PC-9 (cell line): ENCODE results near the gene MYL12A. TPM values are rescaled to one million over a fixed set of nuclear protein-coding genes. Genes with fewer than 3 reads are reported as not detected.

Experiments
- BruUV-seq: library from RNA; stranded (reverse); fragments of 400-500 nt; replicated peaks from 2 replicates; lab custom pipeline; 2021; lab: Mats Ljungman, UMichigan
- CTCF ChIA-PET: fragments of 300-600 bp; sonication (Branson Sonifier 250); formaldehyde crosslinking; loops from one replicate; lab custom pipeline; 2022; ENCODE audit warnings: antibody characterized with exemption; lab: Charles Lee
- POLR2A ChIA-PET: fragments of 300-600 bp; sonication (Branson Sonifier 250); formaldehyde crosslinking; loops from one replicate; lab custom pipeline; 2022; ENCODE audit warnings: antibody characterized with exemption; ENCODE audit not compliant: unreplicated experiment; lab: Charles Lee
- DNase-seq, 2 experiments: peaks; one replicate each; pipeline versions ENCODE4 v3.0.0 to v3.0.0-alpha.2; 2015 to 2022; ENCODE audit warnings: mixed read lengths in 1 of 2
- H2AFZ ChIP-seq: fragments of 200-600 bp; sonication (generic); 2 replicates; pipeline ENCODE4 v1.8.1; 2017; ENCODE audit warnings: antibody characterized with exemption
- H3F3A ChIP-seq: fragments of 200-600 bp; sonication (generic); 2 replicates; pipeline ENCODE4 v1.8.1; 2017; ENCODE audit warnings: antibody characterized with exemption, mild to moderate bottlenecking, low read depth; ENCODE audit not compliant: insufficient read depth
- H3K27ac ChIP-seq: fragments of 200-600 bp; sonication (generic); 2 replicates; pipeline ENCODE4 v1.6.1; 2016; ENCODE audit warnings: mixed run types
- H3K27me3 ChIP-seq: fragments of 200-600 bp; sonication (generic); 2 replicates; pipeline ENCODE4 v1.6.1; 2016; ENCODE audit warnings: low read depth, mixed run types; ENCODE audit not compliant: insufficient read depth
- H3K36me3 ChIP-seq: fragments of 200-600 bp; sonication (generic); 2 replicates; pipeline ENCODE4 v1.6.1; 2016; ENCODE audit warnings: low read depth, mixed run types
- H3K4me1 ChIP-seq: fragments of 200-600 bp; sonication (generic); replicated peaks from 2 replicates; pipeline ENCODE4 v1.6.1; 2016; ENCODE audit warnings: mixed run types; ENCODE audit not compliant: insufficient read depth
- H3K4me2 ChIP-seq: fragments of 200-600 bp; sonication (generic); 2 replicates; pipeline ENCODE4 v1.6.1; 2017; ENCODE audit warnings: mixed run types
- H3K4me3 ChIP-seq: fragments of 200-600 bp; sonication (generic); 2 replicates; pipeline ENCODE4 v1.6.1; 2016; ENCODE audit warnings: mixed run types
- H3K79me2 ChIP-seq: fragments of 200-600 bp; sonication (generic); 2 replicates; pipeline ENCODE4 v1.6.1; 2017; ENCODE audit warnings: low read depth, mixed run types
- H3K9me2 ChIP-seq: fragments of 200-600 bp; sonication (generic); 2 replicates; pipeline ENCODE4 v1.8.1; 2017; ENCODE audit warnings: mild to moderate bottlenecking; ENCODE audit not compliant: insufficient read depth
- H3K9me3 ChIP-seq: fragments of 200-600 bp; sonication (generic); 2 replicates; pipeline ENCODE4 v1.8.1; 2016; ENCODE audit warnings: low read depth; ENCODE audit not compliant: insufficient read depth
- H4K20me1 ChIP-seq: fragments of 200-600 bp; sonication (generic); 2 replicates; pipeline ENCODE4 v1.8.1; 2017; ENCODE audit not compliant: insufficient read depth
- EZH2 ChIP-seq: fragments of 200-600 bp; sonication (generic); IDR thresholded peaks from 2 replicates; pipeline ENCODE4 v1.8.0; 2017; ENCODE audit warnings: antibody characterized with exemption, low read depth
- intact Hi-C: fragments of 100-400 bp; cut with micrococcal nuclease; formaldehyde crosslinking; loops from one replicate; pipeline ENCODE4 v1.10.0; 2022; ENCODE audit not compliant: unreplicated experiment
- total RNA-seq: library from RNA; stranded (reverse); gene quantifications from 2 replicates; pipeline ENCODE4 v1.2.3, GENCODE V29; 2021
- TF ChIP-seq, protein P1 (sequence below): fragments of 200-600 bp; sonication (generic); conservative IDR thresholded peaks from 2 replicates; pipeline ENCODE4 v1.6.1; 2017; ENCODE audit warnings: mixed run types, antibody characterized with exemption, mild to moderate bottlenecking, moderate library complexity

Gene MYL12A
- total RNA-seq, 1 experiment from 2014 or later: 532 TPM

DNA sequence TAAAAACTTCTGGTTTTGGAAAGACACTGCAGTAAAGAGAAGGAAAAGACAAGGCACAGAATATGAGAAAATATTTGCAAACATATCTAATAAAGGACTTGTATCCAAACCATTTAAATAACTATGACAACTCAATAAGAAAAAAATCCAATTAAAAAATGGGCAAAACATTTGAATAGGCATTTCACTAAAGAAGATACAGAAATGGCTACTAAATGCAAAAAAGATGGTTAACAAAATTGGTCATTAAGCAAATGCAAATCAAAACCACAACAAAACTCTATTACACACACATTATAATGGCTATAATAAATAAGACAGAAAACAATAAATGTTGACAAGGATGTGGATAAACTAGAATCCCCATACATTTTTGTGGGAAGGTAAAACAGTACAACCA, 42.4 kb upstream of the MYL12A start:
- H2AFZ ChIP-seq: no peak overlapping the region
- no peaks in the 10 kb centered on the region for H4K20me1 ChIP-seq
- no peaks in the 10 kb centered on the region for H3K27me3 ChIP-seq
- no peak overlapping the region for H3K4me3 ChIP-seq
- peaks cover 4% of the 10 kb centered on the region; the same call in 1 of the 2 replicates for H3K9me3 ChIP-seq
- no peaks in the 10 kb centered on the region for H3K36me3 ChIP-seq
- ChIA-PET POLR2A (no interaction called here), CTCF (no interaction called here)
- no peaks in the 10 kb centered on the region for H3K79me2 ChIP-seq
- intact Hi-C loops: no loop called here
- no peak for DNase-seq
- BruUV-seq: no TSS peak
- TF ChIP-seq, protein P1, sequence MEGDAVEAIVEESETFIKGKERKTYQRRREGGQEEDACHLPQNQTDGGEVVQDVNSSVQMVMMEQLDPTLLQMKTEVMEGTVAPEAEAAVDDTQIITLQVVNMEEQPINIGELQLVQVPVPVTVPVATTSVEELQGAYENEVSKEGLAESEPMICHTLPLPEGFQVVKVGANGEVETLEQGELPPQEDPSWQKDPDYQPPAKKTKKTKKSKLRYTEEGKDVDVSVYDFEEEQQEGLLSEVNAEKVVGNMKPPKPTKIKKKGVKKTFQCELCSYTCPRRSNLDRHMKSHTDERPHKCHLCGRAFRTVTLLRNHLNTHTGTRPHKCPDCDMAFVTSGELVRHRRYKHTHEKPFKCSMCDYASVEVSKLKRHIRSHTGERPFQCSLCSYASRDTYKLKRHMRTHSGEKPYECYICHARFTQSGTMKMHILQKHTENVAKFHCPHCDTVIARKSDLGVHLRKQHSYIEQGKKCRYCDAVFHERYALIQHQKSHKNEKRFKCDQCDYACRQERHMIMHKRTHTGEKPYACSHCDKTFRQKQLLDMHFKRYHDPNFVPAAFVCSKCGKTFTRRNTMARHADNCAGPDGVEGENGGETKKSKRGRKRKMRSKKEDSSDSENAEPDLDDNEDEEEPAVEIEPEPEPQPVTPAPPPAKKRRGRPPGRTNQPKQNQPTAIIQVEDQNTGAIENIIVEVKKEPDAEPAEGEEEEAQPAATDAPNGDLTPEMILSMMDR: no peak
- TF ChIP-seq EZH2: no peak
- H3K4me1 ChIP-seq: peaks cover 30% of the 10 kb centered on the region
- H3K27ac ChIP-seq: no peak overlapping the region
- H3F3A ChIP-seq: no peaks in the 10 kb centered on the region
- no peak overlapping the region for H3K4me2 ChIP-seq
- no peaks in the 10 kb centered on the region for H3K9me2 ChIP-seq

GRCh38 chr18:3207565-3207964, 40.0 kb upstream of the MYL12A start:
- Histone ChIP-seq H3K4me1 (peaks cover 35% of the 10 kb centered on the region), H3K79me2 (no peaks in the 10 kb centered on the region), H3F3A (no peaks in the 10 kb centered on the region), H3K4me2 (peak overlapping the region; percentile 21; the same call in 1 of the 2 replicates), H3K27me3 (no peaks in the 10 kb centered on the region), H3K36me3 (no peaks in the 10 kb centered on the region), H3K27ac (no peak overlapping the region), H2AFZ (no peak overlapping the region), H3K9me2 (no peaks in the 10 kb centered on the region), H4K20me1 (no peaks in the 10 kb centered on the region), H3K4me3 (no peak overlapping the region), H3K9me3 (peaks cover 4% of the 10 kb centered on the region; the same call in 1 of the 2 replicates)
- intact Hi-C loops: no loop called here
- ChIA-PET CTCF (no interaction called here), POLR2A (no interaction called here)
- BruUV-seq: no TSS peak
- TF ChIP-seq, protein P1: no peak
- TF ChIP-seq EZH2: no peak
- DNase-seq: peak; percentile 33 to 55

DNA sequence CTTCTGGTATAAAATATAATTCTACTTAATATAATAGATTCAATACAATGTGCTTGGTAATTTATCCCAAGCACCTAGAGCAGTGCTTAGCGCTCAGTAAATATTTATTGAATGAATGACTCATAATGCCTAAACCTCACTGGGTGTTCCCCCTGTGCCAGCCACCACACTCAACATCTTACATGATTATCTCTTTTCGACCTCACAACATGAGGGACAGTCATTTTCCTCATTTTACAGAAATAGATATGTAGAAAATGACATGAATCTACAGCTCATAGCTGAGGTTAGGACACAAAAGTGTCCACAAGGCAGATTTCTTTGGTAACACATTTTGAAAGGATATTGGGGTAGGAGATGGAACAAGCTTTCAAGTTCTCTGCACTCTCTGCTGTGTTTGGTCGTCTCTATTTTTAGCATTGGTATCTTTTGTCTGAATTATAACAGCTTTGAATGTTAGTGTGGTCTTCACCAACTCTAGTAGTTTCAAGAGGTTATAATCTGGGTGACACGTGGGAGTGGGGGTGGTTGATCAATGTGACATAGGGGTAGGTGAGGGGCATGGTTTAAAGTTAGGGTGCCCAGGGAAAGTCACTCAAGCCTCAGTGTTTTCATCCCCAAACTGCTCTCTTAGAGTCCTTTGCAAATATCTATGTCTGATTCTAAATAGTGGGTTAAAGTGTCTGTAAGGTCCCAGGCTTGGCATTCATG, 37.6 kb upstream of the MYL12A start:
- H3K27me3 ChIP-seq: no peaks in the 10 kb centered on the region
- 0 out of 2 replicates have a peak overlapping the region, but pooled peaks have one; percentile 26 for H2AFZ ChIP-seq
- no peaks in the 10 kb centered on the region for H3K79me2 ChIP-seq
- H3K27ac ChIP-seq: no peak overlapping the region
- peaks cover 4% of the 10 kb centered on the region; the same call in 1 of the 2 replicates for H3K9me3 ChIP-seq
- H3K36me3 ChIP-seq: no peaks in the 10 kb centered on the region
- peaks cover 35% of the 10 kb centered on the region for H3K4me1 ChIP-seq
- H4K20me1 ChIP-seq: no peaks in the 10 kb centered on the region
- BruUV-seq: no TSS peak
- peak in 1 of 2 experiments; percentile 58 for DNase-seq
- intact Hi-C loops: no loop called here
- TF ChIP-seq EZH2: no peak
- ChIA-PET CTCF (interaction anchor here (0.6 kb wide), 1 partner anchor 509 kb away, joined by 4 read pairs; no protein-coding TSS in a partner anchor), POLR2A (interaction anchor here (0.5 kb wide), 2 partner anchors 741 to 1730 kb away, joined by 3 to 7 read pairs; no protein-coding TSS in a partner anchor)
- no peak overlapping the region for H3K4me3 ChIP-seq
- H3F3A ChIP-seq: no peaks in the 10 kb centered on the region
- no peaks in the 10 kb centered on the region for H3K9me2 ChIP-seq
- peak overlapping the region; percentile 55 for H3K4me2 ChIP-seq
